ENCODE measurements around the gene LCN12. TPM values are rescaled to one million over a fixed set of nuclear protein-coding genes. Genes with fewer than 3 reads are reported as not detected.

The LCN12 gene
- total and polyA plus RNA-seq, 2 donors (not counting 1 experiment from before 2014, with no cell fraction given), result 0.17 TPM; not detected in 1

DNA sequence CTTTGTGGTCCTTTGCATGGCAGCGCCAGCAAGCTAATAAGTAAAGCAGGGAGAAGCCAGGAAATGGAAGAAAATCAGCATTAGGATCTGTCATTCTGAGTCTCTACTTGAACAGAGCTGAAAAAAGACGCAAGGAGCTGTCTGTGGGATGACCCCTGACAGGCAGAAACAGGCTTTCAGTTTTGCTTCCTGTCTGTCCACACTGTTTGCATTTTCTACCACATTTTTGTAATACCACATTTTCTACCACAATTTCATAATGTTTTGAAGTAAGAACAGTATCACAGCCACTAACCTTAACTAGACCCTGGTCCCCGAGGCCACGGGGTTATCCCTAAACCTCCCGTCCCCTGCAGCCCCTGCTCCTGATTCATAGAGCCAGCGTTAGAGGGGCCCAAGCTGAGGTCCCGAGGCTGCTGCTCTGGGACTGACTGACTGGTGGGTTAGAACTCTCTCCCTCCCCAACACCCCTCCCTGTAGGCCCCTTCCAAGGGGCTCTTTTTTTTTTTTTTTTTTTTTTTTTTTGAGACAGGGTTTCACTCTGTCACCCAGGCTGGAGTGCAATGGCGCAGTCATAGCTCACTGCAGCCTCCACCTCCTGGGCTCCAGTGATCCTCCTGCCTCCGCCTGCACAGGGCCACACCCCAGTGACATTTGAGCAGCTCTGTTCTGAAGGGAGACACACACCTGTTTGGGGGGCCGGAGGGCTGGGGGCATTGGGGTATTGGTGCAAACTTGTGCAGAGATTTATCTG, 48.3 kb downstream of the LCN12 start:
- H3K4me2 ChIP-seq (ENCODE audit: extremely low read depth, insufficient read depth, low read length), result peak overlapping the region; percentile 7
- H3K4me3 ChIP-seq (replicated peaks in 1 of 4; ENCODE audit: control extremely low read depth in 1 of 4, insufficient read depth in 1 of 4, low read depth in 3 of 4, low read length in 4 of 4), result no peak overlapping the region
- peaks cover 13% of the 10 kb centered on the region for H3K4me1 ChIP-seq (ENCODE audit: control insufficient read depth, extremely low read depth, insufficient read depth, low read length)
- H3K36me3 ChIP-seq (ENCODE audit: control insufficient read depth, insufficient read depth, low read length), result no peaks in the 10 kb centered on the region
- no peak overlapping the region for H2AFZ ChIP-seq (ENCODE audit: low read length)
- H3K27me3 ChIP-seq (ENCODE audit: control insufficient read depth, insufficient read depth, low read length), result no peaks in the 10 kb centered on the region
- DNase-seq (ENCODE audit: low read depth in 2 of 2), result peak; percentile 67 to 68
- H3K27ac ChIP-seq (ENCODE audit: insufficient read depth, low read length), result no peak overlapping the region
- no peak overlapping the region for H3K9ac ChIP-seq (ENCODE audit: insufficient read depth, low read length)
- no peaks in the 10 kb centered on the region for H3K9me3 ChIP-seq (ENCODE audit: control insufficient read depth, insufficient read depth, low read depth, low read length)
- H3K79me2 ChIP-seq (ENCODE audit: control insufficient read depth, insufficient read depth, low read length), result no peaks in the 10 kb centered on the region
- TF ChIP-seq EZH2 (IDR thresholded peaks at IDR 0.05; ENCODE audit: low read length, missing control alignments), result no peak
- TF ChIP-seq, protein P1, sequence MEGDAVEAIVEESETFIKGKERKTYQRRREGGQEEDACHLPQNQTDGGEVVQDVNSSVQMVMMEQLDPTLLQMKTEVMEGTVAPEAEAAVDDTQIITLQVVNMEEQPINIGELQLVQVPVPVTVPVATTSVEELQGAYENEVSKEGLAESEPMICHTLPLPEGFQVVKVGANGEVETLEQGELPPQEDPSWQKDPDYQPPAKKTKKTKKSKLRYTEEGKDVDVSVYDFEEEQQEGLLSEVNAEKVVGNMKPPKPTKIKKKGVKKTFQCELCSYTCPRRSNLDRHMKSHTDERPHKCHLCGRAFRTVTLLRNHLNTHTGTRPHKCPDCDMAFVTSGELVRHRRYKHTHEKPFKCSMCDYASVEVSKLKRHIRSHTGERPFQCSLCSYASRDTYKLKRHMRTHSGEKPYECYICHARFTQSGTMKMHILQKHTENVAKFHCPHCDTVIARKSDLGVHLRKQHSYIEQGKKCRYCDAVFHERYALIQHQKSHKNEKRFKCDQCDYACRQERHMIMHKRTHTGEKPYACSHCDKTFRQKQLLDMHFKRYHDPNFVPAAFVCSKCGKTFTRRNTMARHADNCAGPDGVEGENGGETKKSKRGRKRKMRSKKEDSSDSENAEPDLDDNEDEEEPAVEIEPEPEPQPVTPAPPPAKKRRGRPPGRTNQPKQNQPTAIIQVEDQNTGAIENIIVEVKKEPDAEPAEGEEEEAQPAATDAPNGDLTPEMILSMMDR (conservative IDR thresholded peaks at IDR 0.05 in 1 of 2, IDR thresholded peaks at IDR 0.05 in 1 of 2; ENCODE audit: low read depth in 1 of 2, low read length in 2 of 2), result no peak
- no peaks in the 10 kb centered on the region for H4K20me1 ChIP-seq (ENCODE audit: control insufficient read depth, extremely low read depth, insufficient read depth, low read length)

DNA sequence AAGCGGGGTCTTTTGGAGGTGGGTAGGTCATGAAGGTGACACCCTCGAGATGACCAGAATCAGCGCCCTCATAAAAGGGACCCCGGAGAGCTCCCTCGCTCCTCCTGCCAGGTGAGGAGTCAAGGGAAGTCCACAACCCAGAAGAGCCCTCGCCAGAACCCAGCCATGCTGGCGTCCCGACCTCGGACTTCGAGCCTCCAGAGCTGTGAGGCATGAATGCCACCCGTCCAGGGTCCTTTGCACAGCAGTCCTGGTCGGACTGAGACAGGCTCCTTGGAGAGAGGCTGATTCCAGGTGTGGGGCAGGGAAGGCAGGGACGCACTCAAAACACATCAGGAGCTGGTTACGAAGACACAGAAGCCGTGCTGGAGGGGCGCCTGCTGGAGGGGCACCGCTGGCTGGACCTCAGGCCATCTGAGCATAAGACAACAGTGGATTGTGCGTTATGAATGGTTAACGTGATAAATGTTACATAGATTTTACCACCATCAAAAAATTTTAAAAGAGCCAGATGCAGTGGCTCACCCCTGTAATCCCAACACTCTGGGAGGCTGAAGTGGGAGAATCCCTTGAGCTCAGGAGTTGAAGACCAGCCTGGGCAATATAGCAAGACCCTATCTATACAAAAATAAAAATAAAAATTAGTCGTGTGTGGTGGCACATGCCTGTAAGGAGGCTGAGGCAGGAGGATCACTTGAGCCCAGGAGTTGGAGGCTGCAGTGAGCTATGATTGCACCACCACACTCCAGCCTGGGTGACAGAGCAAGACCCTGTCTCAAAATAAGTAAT, 50.0 kb downstream of the LCN12 start:
- Histone ChIP-seq H2AFZ (ENCODE audit: low read length) (no peak overlapping the region), H3K79me2 (ENCODE audit: control insufficient read depth, insufficient read depth, low read length) (no peaks in the 10 kb centered on the region), H4K20me1 (ENCODE audit: control insufficient read depth, extremely low read depth, insufficient read depth, low read length) (no peaks in the 10 kb centered on the region), H3K4me3 (replicated peaks in 1 of 4; ENCODE audit: control extremely low read depth in 1 of 4, insufficient read depth in 1 of 4, low read depth in 3 of 4, low read length in 4 of 4) (no peak overlapping the region), H3K27ac (ENCODE audit: insufficient read depth, low read length) (no peak overlapping the region), H3K27me3 (ENCODE audit: control insufficient read depth, insufficient read depth, low read length) (no peaks in the 10 kb centered on the region), H3K4me1 (ENCODE audit: control insufficient read depth, extremely low read depth, insufficient read depth, low read length) (peaks cover 16% of the 10 kb centered on the region), H3K36me3 (ENCODE audit: control insufficient read depth, insufficient read depth, low read length) (no peaks in the 10 kb centered on the region), H3K9me3 (ENCODE audit: control insufficient read depth, insufficient read depth, low read depth, low read length) (no peaks in the 10 kb centered on the region), H3K9ac (ENCODE audit: insufficient read depth, low read length) (no peak overlapping the region), H3K4me2 (ENCODE audit: extremely low read depth, insufficient read depth, low read length) (no peak overlapping the region)
- TF ChIP-seq, protein P1 (conservative IDR thresholded peaks at IDR 0.05 in 1 of 2, IDR thresholded peaks at IDR 0.05 in 1 of 2; ENCODE audit: low read depth in 1 of 2, low read length in 2 of 2), result no peak
- no peak for TF ChIP-seq EZH2 (IDR thresholded peaks at IDR 0.05; ENCODE audit: low read length, missing control alignments)
- no peak for DNase-seq (ENCODE audit: low read depth in 2 of 2)

DNA sequence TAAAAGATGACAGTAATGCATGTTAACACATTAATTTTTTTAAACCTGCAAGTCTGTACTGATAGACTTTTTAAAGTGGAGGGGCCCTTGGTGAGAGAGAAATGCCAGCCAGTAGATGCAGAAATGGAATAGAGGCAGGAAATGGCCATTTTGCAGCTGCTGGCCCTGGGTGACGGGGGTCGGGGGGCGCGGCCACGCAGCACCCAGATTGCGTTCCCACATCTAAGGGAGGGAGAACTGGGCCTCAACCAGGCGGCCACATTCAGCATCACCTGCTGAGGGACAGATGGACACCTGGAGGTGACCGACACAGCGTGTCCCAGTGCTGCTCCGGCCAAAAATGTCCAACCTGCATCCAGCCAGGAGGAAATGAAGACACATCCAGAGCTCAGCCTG, 50.6 kb downstream of the LCN12 start:
- TF ChIP-seq EZH2 (IDR thresholded peaks at IDR 0.05; ENCODE audit: low read length, missing control alignments), result no peak
- TF ChIP-seq, protein P1 (conservative IDR thresholded peaks at IDR 0.05 in 1 of 2, IDR thresholded peaks at IDR 0.05 in 1 of 2; ENCODE audit: low read depth in 1 of 2, low read length in 2 of 2), result no peak
- H3K27ac ChIP-seq (ENCODE audit: insufficient read depth, low read length), result no peak overlapping the region
- no peaks in the 10 kb centered on the region for H4K20me1 ChIP-seq (ENCODE audit: control insufficient read depth, extremely low read depth, insufficient read depth, low read length)
- H3K4me1 ChIP-seq (ENCODE audit: control insufficient read depth, extremely low read depth, insufficient read depth, low read length), result peaks cover 19% of the 10 kb centered on the region
- no peak overlapping the region for H3K9ac ChIP-seq (ENCODE audit: insufficient read depth, low read length)
- no peaks in the 10 kb centered on the region for H3K9me3 ChIP-seq (ENCODE audit: control insufficient read depth, insufficient read depth, low read depth, low read length)
- H2AFZ ChIP-seq (ENCODE audit: low read length), result no peak overlapping the region
- H3K36me3 ChIP-seq (ENCODE audit: control insufficient read depth, insufficient read depth, low read length), result no peaks in the 10 kb centered on the region
- DNase-seq (ENCODE audit: low read depth in 2 of 2), result no peak
- no peak overlapping the region for H3K4me3 ChIP-seq (replicated peaks in 1 of 4; ENCODE audit: control extremely low read depth in 1 of 4, insufficient read depth in 1 of 4, low read depth in 3 of 4, low read length in 4 of 4)
- no peak overlapping the region for H3K4me2 ChIP-seq (ENCODE audit: extremely low read depth, insufficient read depth, low read length)
- no peaks in the 10 kb centered on the region for H3K27me3 ChIP-seq (ENCODE audit: control insufficient read depth, insufficient read depth, low read length)
- H3K79me2 ChIP-seq (ENCODE audit: control insufficient read depth, insufficient read depth, low read length), result no peaks in the 10 kb centered on the region
